ENCODE results near the gene LMNTD2. TPM values are rescaled to one million over a fixed set of nuclear protein-coding genes. Genes with fewer than 3 reads are reported as not detected.

The LMNTD2 gene
- total and polyA plus RNA-seq, 2 of the 13 experiments (the other 11 are each of a cell fraction or from before 2014, with no cell fraction given): 1.1 to 3.1 TPM

DNA sequence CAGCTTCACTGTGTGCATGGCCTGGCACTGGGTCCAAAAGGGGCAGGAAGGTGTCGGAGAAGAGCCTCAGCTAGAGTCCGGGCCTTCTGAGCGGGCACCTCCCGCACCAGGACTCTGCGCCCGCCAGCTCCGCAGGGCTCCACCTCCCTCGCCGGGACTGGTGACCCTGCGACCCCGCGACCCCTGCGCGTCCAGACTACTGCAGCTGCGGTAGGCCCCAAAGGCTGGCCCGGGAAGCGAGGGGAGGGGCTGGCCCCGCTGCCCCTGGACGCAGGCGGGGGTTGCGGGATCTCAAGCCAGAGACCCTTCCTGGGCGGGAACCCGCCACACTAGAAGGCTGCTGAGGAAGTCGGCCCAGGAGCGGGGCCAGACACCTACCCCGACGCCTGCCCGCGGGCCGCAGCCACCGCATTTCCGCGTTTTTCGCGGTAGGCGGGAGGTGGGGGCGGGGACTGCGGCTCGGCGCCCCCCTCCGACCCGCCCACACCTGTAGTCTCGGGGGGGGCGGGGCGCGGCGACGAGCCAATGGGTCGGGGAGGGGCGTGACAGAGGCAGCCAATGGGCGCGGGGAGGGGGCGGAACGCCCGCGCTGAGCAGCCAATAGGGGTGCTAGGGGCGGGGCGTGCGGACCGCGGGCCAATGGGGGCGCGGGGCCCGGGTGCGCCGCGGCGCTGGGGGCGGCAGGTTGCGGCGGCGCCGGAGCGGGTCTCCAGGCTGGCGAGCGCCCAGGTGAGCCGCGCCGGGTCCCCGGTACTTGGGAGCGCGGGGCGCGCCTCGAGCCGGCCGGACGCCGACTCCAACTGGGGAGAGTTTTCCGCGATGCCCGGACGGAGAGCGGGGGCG is at the start of gene LMNTD2, which contains the start of gene RASSF7 (continued):
- TF ChIP-seq ARNTL (CRISPR knock-in tag; IDR thresholded peaks at IDR 0.05) (peak; percentile 51; the same call in 1 of the 2 replicates), ZNF674 (CRISPR knock-in tag; IDR thresholded peaks at IDR 0.05; ENCODE audit: low read depth) (0 out of 2 replicates have a peak, but pooled peaks have one; percentile 69), ZNF772 (CRISPR knock-in tag; IDR thresholded peaks at IDR 0.05) (peak; percentile 77; the same call in 1 of the 2 replicates), HOXA3 (CRISPR knock-in tag; IDR thresholded peaks at IDR 0.05) (0 out of 2 replicates have a peak, but pooled peaks have one; percentile 37), ESRRA (CRISPR knock-in tag; IDR thresholded peaks at IDR 0.05; ENCODE audit: low read depth) (peak; percentile 51; the same call in 1 of the 2 replicates), HIVEP1 (CRISPR knock-in tag; IDR thresholded peaks at IDR 0.05) (peak; percentile 32; the same call in 1 of the 2 replicates), SPEN (CRISPR knock-in tag; IDR thresholded peaks at IDR 0.05; ENCODE audit: low read depth) (peak; percentile 39), NRL (CRISPR knock-in tag; IDR thresholded peaks at IDR 0.05; ENCODE audit: borderline replicate concordance) (peak; percentile 71), FOXO1 (CRISPR knock-in tag; IDR thresholded peaks at IDR 0.05) (0 out of 2 replicates have a peak, but pooled peaks have one; percentile 8), HNF4A (CRISPR knock-in tag; IDR thresholded peaks at IDR 0.05) (peak; percentile 59; the same call in 1 of the 2 replicates), ZNF33A (CRISPR knock-in tag; IDR thresholded peaks at IDR 0.05; ENCODE audit: borderline replicate concordance) (0 out of 2 replicates have a peak, but pooled peaks have one; percentile 44), TCF7L2 (IDR thresholded peaks at IDR 0.05; ENCODE audit: low read depth, low read length) (no peak), ZNF446 (CRISPR knock-in tag; IDR thresholded peaks at IDR 0.05) (0 out of 2 replicates have a peak, but pooled peaks have one; percentile 25), ZNF563 (CRISPR knock-in tag; IDR thresholded peaks at IDR 0.05) (peak; percentile 86), PHF8 (CRISPR knock-in tag; IDR thresholded peaks at IDR 0.05) (peak; percentile 89), KAT8 (CRISPR knock-in tag; IDR thresholded peaks at IDR 0.05) (peak; percentile 77), ZIK1 (CRISPR knock-in tag; IDR thresholded peaks at IDR 0.05; ENCODE audit: borderline replicate concordance, low read depth) (no peak; the same call in 1 of the 2 replicates)
- TF ChIP-seq, protein P1, sequence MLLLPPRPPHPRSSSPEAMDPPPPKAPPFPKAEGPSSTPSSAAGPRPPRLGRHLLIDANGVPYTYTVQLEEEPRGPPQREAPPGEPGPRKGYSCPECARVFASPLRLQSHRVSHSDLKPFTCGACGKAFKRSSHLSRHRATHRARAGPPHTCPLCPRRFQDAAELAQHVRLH (CRISPR knock-in tag; IDR thresholded peaks at IDR 0.05; ENCODE audit: borderline replicate concordance, low read depth): peak; percentile 58; the same call in 1 of the 2 replicates
- TF ChIP-seq, protein P2, sequence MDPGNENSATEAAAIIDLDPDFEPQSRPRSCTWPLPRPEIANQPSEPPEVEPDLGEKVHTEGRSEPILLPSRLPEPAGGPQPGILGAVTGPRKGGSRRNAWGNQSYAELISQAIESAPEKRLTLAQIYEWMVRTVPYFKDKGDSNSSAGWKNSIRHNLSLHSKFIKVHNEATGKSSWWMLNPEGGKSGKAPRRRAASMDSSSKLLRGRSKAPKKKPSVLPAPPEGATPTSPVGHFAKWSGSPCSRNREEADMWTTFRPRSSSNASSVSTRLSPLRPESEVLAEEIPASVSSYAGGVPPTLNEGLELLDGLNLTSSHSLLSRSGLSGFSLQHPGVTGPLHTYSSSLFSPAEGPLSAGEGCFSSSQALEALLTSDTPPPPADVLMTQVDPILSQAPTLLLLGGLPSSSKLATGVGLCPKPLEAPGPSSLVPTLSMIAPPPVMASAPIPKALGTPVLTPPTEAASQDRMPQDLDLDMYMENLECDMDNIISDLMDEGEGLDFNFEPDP (CRISPR knock-in tag; conservative IDR thresholded peaks at IDR 0.05): 0 out of 2 replicates have a peak, but pooled peaks have one; percentile 92
- TF ChIP-seq, protein P3, sequence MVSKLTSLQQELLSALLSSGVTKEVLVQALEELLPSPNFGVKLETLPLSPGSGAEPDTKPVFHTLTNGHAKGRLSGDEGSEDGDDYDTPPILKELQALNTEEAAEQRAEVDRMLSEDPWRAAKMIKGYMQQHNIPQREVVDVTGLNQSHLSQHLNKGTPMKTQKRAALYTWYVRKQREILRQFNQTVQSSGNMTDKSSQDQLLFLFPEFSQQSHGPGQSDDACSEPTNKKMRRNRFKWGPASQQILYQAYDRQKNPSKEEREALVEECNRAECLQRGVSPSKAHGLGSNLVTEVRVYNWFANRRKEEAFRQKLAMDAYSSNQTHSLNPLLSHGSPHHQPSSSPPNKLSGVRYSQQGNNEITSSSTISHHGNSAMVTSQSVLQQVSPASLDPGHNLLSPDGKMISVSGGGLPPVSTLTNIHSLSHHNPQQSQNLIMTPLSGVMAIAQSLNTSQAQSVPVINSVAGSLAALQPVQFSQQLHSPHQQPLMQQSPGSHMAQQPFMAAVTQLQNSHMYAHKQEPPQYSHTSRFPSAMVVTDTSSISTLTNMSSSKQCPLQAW (CRISPR knock-in tag; IDR thresholded peaks at IDR 0.05): peak; percentile 63
- TF ChIP-seq, protein P4, sequence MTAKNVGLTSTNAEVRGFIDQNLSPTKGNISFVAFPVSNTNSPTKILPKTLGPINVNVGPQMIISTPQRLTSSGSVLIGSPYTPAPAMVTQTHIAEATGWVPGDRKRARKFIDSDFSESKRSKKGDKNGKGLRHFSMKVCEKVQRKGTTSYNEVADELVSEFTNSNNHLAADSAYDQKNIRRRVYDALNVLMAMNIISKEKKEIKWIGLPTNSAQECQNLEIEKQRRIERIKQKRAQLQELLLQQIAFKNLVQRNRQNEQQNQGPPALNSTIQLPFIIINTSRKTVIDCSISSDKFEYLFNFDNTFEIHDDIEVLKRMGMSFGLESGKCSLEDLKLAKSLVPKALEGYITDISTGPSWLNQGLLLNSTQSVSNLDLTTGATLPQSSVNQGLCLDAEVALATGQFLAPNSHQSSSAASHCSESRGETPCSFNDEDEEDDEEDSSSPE (CRISPR knock-in tag; IDR thresholded peaks at IDR 0.05): peak; percentile 32

Measured in HepG2 (cell line).